Liver (tissue), 9 donors: ENCODE data around the gene IKZF1. TPM values are rescaled to one million over a fixed set of nuclear protein-coding genes. Genes with fewer than 3 reads are reported as not detected.

Experiments used
- DNase-seq: peaks from one replicate; pipeline ENCODE4 v3.0.0-alpha.2; 2017; ENCODE audit warnings: low spot score
- H3K27ac ChIP-seq, 2 donors: one replicate each; pipeline ENCODE4 v1.7.0; 2013; ENCODE audit warnings: inconsistent platforms in 2 of 2, low read length in 2 of 2, control low read depth in 1 of 2, low read depth in 1 of 2, mild to moderate bottlenecking in 1 of 2
- H3K27me3 ChIP-seq, 4 donors: one replicate each; pipeline versions ENCODE4 v1.6.1 to v1.7.0; 2013; ENCODE audit warnings: low read length in 3 of 4, inconsistent platforms in 1 of 4, mild to moderate bottlenecking in 1 of 4, moderate library complexity in 1 of 4; ENCODE audit not compliant: control insufficient read depth in 4 of 4, insufficient read depth in 4 of 4
- H3K36me3 ChIP-seq, 4 donors: one replicate each; pipeline versions ENCODE4 v1.6.1 to v1.7.0; 2013; ENCODE audit warnings: low read length in 3 of 4, mild to moderate bottlenecking in 3 of 4, low read depth in 1 of 4, moderate library complexity in 1 of 4; ENCODE audit not compliant: control insufficient read depth in 4 of 4, insufficient read depth in 3 of 4
- H3K4me1 ChIP-seq, 4 donors: one replicate each; pipeline versions ENCODE4 v1.6.1 to v1.7.0; 2013; ENCODE audit warnings: low read length in 3 of 4, mild to moderate bottlenecking in 3 of 4, moderate library complexity in 1 of 4; ENCODE audit not compliant: control insufficient read depth in 4 of 4, insufficient read depth in 4 of 4
- H3K4me3 ChIP-seq, 3 donors: one replicate each; pipeline versions ENCODE4 v1.6.1 to v1.7.0; 2013; ENCODE audit warnings: low read length in 3 of 3, control low read depth in 1 of 3, low read depth in 1 of 3, mild to moderate bottlenecking in 1 of 3
- H3K9ac ChIP-seq, 2 donors: one replicate each; pipeline ENCODE4 v1.7.0; 2013; ENCODE audit warnings: low read length in 2 of 2, mild to moderate bottlenecking in 2 of 2, moderate library complexity in 2 of 2, control low read depth in 1 of 2, low read depth in 1 of 2
- H3K9me3 ChIP-seq, 4 donors: one replicate each; pipeline versions ENCODE4 v1.6.1 to v1.7.0; 2013; ENCODE audit warnings: low read length in 3 of 4; ENCODE audit not compliant: control insufficient read depth in 4 of 4
- ATF3 ChIP-seq: IDR thresholded peaks from 2 replicates; pipeline ENCODE4 v1.6.1; 2016; ENCODE audit warnings: antibody characterized with exemption
- GABPA ChIP-seq, 2 donors: IDR thresholded peaks in 1 of 2; conservative IDR thresholded peaks in 1 of 2; 2 replicates each; pipeline ENCODE4 v1.6.1; 2016; ENCODE audit warnings: antibody characterized with exemption in 2 of 2, mild to moderate bottlenecking in 1 of 2, moderate library complexity in 1 of 2
- HNF4A ChIP-seq, 2 donors: conservative IDR thresholded peaks; 2 replicates each; pipeline ENCODE4 v1.6.1; 2016; ENCODE audit warnings: antibody characterized with exemption in 2 of 2, mild to moderate bottlenecking in 2 of 2
- HNF4G ChIP-seq: IDR thresholded peaks from 2 replicates; pipeline ENCODE4 v1.6.1; 2016; ENCODE audit warnings: antibody characterized with exemption
- JUND ChIP-seq, 2 donors: IDR thresholded peaks; 2 replicates each; pipeline ENCODE4 v1.6.1; 2016; ENCODE audit warnings: antibody characterized with exemption in 2 of 2
- NR2F2 ChIP-seq: IDR thresholded peaks from 2 replicates; pipeline ENCODE4 v1.6.1; 2016; ENCODE audit warnings: antibody characterized with exemption
- REST ChIP-seq: IDR thresholded peaks from 2 replicates; pipeline ENCODE4 v1.6.1; 2016; ENCODE audit warnings: antibody characterized with exemption, mild to moderate bottlenecking
- RXRA ChIP-seq, 2 donors: IDR thresholded peaks; 2 replicates each; pipeline ENCODE4 v1.6.1; 2017 to 2018; ENCODE audit warnings: antibody characterized with exemption in 2 of 2, mild to moderate bottlenecking in 1 of 2
- SP1 ChIP-seq: IDR thresholded peaks from 2 replicates; pipeline ENCODE4 v1.6.1; 2018; ENCODE audit warnings: antibody characterized with exemption, mild to moderate bottlenecking
- TAF1 ChIP-seq: conservative IDR thresholded peaks from 2 replicates; pipeline ENCODE4 v1.6.1; 2016; ENCODE audit warnings: antibody characterized with exemption, mild to moderate bottlenecking
- YY1 ChIP-seq: IDR thresholded peaks from 2 replicates; pipeline ENCODE4 v1.6.1; 2016; ENCODE audit warnings: antibody characterized with exemption, mild to moderate bottlenecking
- WGBS: extraction: QIAGEN DNeasy Blood & Tissue Kit; methylation state at CpG from one replicate; pipeline ENCODE4 v1.1.7; 2013; 5-methylcytosine and 5-hydroxymethylcytosine counted together
- polyA plus RNA-seq, 2 donors: library from polyadenylated mRNA; stranded (reverse) in 1 of 2; unstranded in 1 of 2; fragments of 200-250 nt in 1 of 2; fragments of >200 nt in 1 of 2; fragmentation: Nextera tagmentation in 1 of 2; extraction: Ambion mirVana in 1 of 2; gene quantifications; one replicate each; pipeline versions ENCODE4 v1.2.1 to v1.2.3, GENCODE V29; 2013 to 2015
- total RNA-seq, 2 donors: library from RNA; depleted of rRNA; stranded (reverse); fragments of >200 nt; gene quantifications; one replicate each; pipeline ENCODE4 v1.2.3, GENCODE V29; 2014
- TF ChIP-seq, protein P1 (sequence below): fragments of 150-350 bp; IDR thresholded peaks from 2 replicates; pipeline ENCODE4 v1.5.1; 2017; ENCODE audit warnings: improper control_type of control experiment, low read depth, low read length; ENCODE audit not compliant: missing input control
- TF ChIP-seq, protein P2 (sequence below): IDR thresholded peaks from 2 replicates; pipeline ENCODE4 v1.6.1; 2016; ENCODE audit warnings: antibody characterized with exemption
- TF ChIP-seq, protein P3 (sequence below): IDR thresholded peaks from 2 replicates; pipeline ENCODE4 v1.6.1; 2016; ENCODE audit warnings: antibody characterized with exemption
- donor health status: healthy.
- donor health status: healthy.
- donor health status: healthy.
- donor health status: healthy.
- donor health status: healthy.

Gene IKZF1
- total and polyA plus RNA-seq, 4 donors = 1.6 to 43.5 (median 6.2) TPM

DNA sequence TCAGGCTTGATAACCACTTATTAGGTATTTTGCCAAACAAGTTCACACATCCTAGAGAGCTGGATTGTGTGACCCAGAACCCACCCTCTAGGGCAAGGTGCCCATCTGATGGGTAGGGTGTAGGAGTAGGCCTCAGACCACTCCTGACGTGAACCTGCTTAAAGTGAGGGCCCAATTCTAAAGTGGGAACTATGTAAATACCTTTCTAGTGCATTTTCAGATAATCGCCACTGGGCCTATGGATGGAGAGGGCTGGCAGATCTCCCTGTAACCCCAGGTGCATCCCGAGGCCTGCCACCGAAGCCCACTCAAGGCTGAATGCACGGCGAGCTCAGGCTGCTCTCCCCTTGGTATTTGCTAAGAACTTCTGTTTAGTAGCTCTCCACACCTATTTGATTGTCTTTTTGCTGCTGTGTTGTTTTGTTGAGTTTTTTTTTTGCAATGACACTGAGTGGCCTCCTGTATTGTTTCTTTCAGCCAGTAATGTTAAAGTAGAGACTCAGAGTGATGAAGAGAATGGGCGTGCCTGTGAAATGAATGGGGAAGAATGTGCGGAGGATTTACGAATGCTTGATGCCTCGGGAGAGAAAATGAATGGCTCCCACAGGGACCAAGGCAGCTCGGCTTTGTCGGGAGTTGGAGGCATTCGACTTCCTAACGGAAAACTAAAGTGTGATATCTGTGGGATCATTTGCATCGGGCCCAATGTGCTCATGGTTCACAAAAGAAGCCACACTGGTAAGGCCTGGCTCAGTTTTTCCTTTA lies 71.7 kb downstream of the IKZF1 start:
- H3K27ac ChIP-seq = no peak overlapping the region
- TF ChIP-seq ATF3 = no peak
- TF ChIP-seq, protein P1, sequence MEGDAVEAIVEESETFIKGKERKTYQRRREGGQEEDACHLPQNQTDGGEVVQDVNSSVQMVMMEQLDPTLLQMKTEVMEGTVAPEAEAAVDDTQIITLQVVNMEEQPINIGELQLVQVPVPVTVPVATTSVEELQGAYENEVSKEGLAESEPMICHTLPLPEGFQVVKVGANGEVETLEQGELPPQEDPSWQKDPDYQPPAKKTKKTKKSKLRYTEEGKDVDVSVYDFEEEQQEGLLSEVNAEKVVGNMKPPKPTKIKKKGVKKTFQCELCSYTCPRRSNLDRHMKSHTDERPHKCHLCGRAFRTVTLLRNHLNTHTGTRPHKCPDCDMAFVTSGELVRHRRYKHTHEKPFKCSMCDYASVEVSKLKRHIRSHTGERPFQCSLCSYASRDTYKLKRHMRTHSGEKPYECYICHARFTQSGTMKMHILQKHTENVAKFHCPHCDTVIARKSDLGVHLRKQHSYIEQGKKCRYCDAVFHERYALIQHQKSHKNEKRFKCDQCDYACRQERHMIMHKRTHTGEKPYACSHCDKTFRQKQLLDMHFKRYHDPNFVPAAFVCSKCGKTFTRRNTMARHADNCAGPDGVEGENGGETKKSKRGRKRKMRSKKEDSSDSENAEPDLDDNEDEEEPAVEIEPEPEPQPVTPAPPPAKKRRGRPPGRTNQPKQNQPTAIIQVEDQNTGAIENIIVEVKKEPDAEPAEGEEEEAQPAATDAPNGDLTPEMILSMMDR = no peak
- TF ChIP-seq, protein P2, sequence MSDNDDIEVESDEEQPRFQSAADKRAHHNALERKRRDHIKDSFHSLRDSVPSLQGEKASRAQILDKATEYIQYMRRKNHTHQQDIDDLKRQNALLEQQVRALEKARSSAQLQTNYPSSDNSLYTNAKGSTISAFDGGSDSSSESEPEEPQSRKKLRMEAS = no peak
- no peak for TF ChIP-seq RXRA (IDR thresholded peaks at IDR 0.05)
- TF ChIP-seq JUND (IDR thresholded peaks at IDR 0.05) = no peak
- TF ChIP-seq HNF4A (conservative IDR thresholded peaks at IDR 0.05) = no peak
- no peak overlapping the region for H3K9ac ChIP-seq
- DNase-seq = no peak
- H3K27me3 ChIP-seq = no peaks in the 10 kb centered on the region
- no peaks in the 10 kb centered on the region for H3K9me3 ChIP-seq
- H3K4me3 ChIP-seq = no peak overlapping the region
- H3K36me3 ChIP-seq = no peaks in the 10 kb centered on the region
- no peaks in the 10 kb centered on the region for H3K4me1 ChIP-seq
- WGBS = 93% methylated on average over 15 of the region's 15 CpGs

GRCh38 chr7:50377356-50377755 lies 72.8 kb downstream of the IKZF1 start:
- Histone ChIP-seq H3K4me1 (no peaks in the 10 kb centered on the region), H3K36me3 (no peaks in the 10 kb centered on the region), H3K27me3 (no peaks in the 10 kb centered on the region), H3K9ac (no peak overlapping the region), H3K4me3 (no peak overlapping the region), H3K9me3 (no peaks in the 10 kb centered on the region), H3K27ac (no peak overlapping the region)
- WGBS = 91% methylated on average over 9 of the region's 9 CpGs
- DNase-seq = no peak
- TF ChIP-seq REST (no peak), RXRA (IDR thresholded peaks at IDR 0.05) (no peak), YY1 (no peak)

DNA sequence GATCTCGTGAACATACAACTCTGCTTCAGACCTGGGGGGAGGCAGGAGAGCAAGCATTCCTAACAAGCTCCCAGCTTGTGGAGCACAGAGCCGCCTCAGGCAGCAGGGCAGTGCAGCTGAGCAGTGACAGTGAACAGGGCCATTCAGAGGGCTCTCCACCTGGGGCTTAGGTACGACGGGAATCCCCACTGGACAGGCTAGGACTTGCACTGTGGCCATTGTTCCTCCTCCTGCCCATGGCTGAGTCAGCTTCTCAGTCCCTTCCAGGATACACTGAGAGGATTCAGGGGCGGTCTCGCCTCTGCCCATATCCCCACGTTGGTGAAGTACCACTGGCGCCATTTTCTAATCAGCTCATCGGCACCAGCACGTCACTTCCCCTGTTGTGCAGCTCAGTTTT lies 74.6 kb downstream of the IKZF1 start:
- Histone ChIP-seq H3K4me3 (no peak overlapping the region), H3K27ac (no peak overlapping the region)
- TF ChIP-seq, protein P2 = no peak
- TF ChIP-seq HNF4A (conservative IDR thresholded peaks at IDR 0.05) (no peak), RXRA (IDR thresholded peaks at IDR 0.05) (no peak), TAF1 (no peak), SP1 (no peak), GABPA (IDR thresholded peaks at IDR 0.05 in 1 of 2, conservative IDR thresholded peaks at IDR 0.05 in 1 of 2) (no peak), NR2F2 (no peak), REST (no peak), HNF4G (no peak), JUND (IDR thresholded peaks at IDR 0.05) (no peak)
- TF ChIP-seq, protein P3, sequence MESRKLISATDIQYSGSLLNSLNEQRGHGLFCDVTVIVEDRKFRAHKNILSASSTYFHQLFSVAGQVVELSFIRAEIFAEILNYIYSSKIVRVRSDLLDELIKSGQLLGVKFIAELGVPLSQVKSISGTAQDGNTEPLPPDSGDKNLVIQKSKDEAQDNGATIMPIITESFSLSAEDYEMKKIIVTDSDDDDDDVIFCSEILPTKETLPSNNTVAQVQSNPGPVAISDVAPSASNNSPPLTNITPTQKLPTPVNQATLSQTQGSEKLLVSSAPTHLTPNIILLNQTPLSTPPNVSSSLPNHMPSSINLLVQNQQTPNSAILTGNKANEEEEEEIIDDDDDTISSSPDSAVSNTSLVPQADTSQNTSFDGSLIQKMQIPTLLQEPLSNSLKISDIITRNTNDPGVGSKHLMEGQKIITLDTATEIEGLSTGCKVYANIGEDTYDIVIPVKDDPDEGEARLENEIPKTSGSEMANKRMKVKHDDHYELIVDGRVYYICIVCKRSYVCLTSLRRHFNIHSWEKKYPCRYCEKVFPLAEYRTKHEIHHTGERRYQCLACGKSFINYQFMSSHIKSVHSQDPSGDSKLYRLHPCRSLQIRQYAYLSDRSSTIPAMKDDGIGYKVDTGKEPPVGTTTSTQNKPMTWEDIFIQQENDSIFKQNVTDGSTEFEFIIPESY = no peak

More for the DNA sequence above, 74.6 kb downstream of the IKZF1 start:
- Histone ChIP-seq H3K4me1 (no peaks in the 10 kb centered on the region), H3K27me3 (no peaks in the 10 kb centered on the region), H3K9me3 (no peaks in the 10 kb centered on the region), H3K9ac (no peak overlapping the region), H3K36me3 (no peaks in the 10 kb centered on the region)
- WGBS = 42% methylated on average over 10 of the region's 10 CpGs
- no peak for DNase-seq
